H1 (cell line): ENCODE measurements around the gene DDX55. TPM values are rescaled to one million over a fixed set of nuclear protein-coding genes. Genes with fewer than 3 reads are reported as not detected.

ENCODE experiments used
- BACH1 ChIP-seq: IDR thresholded peaks from 2 replicates; pipeline ENCODE4 v1.6.1; 2012; ENCODE audit warnings: low read length, improper control_type of control experiment
- CBX5 ChIP-seq: fragments of 300-800, 300-1000 bp; sonication (generic); IDR thresholded peaks from 2 replicates; pipeline ENCODE4 v1.7.1; 2016; ENCODE audit warnings: antibody characterized with exemption, low read length, low read depth
- CHD7 ChIP-seq: fragments of 300-600 bp; sonication (generic); IDR thresholded peaks from 2 replicates; pipeline ENCODE4 v1.7.1; 2012; ENCODE audit warnings: low read length, moderate library complexity, mild to moderate bottlenecking, inconsistent platforms; ENCODE audit not compliant: insufficient replicate concordance
- EP300 ChIP-seq, 2 experiments: IDR thresholded peaks; 1 replicate in 1 of 2; 2 replicates in 1 of 2; pipeline ENCODE4 v1.6.1; 2011 to 2012; ENCODE audit warnings: low read depth in 2 of 2, low read length in 2 of 2, mild to moderate bottlenecking in 2 of 2, borderline replicate concordance in 1 of 2, inconsistent platforms in 1 of 2, moderate library complexity in 1 of 2
- FOSL1 ChIP-seq: IDR thresholded peaks from 2 replicates; pipeline ENCODE4 v1.6.1; 2011; ENCODE audit warnings: mild to moderate bottlenecking, low read depth, low read length, moderate library complexity; ENCODE audit not compliant: insufficient read depth
- GTF2F1 ChIP-seq: IDR thresholded peaks from 2 replicates; pipeline ENCODE4 v1.6.1; 2012; ENCODE audit warnings: low read depth, low read length, improper control_type of control experiment, borderline replicate concordance
- JUND ChIP-seq: IDR thresholded peaks from 2 replicates; pipeline ENCODE4 v1.6.1; 2011; ENCODE audit warnings: mild to moderate bottlenecking, improper control_type of control experiment, low read length
- NRF1 ChIP-seq: IDR thresholded peaks from 2 replicates; pipeline ENCODE4 v1.6.1; 2011; ENCODE audit warnings: mild to moderate bottlenecking, low read depth, low read length, improper control_type of control experiment
- PHF8 ChIP-seq: fragments of 200-600 bp; sonication (generic); conservative IDR thresholded peaks from 2 replicates; pipeline ENCODE4 v1.7.1; 2012; ENCODE audit warnings: low read depth, mild to moderate bottlenecking, inconsistent platforms, low read length, moderate library complexity
- POU5F1 ChIP-seq: IDR thresholded peaks from 2 replicates; pipeline ENCODE4 v1.6.1; 2011; ENCODE audit warnings: low read depth, mild to moderate bottlenecking, low read length, moderate library complexity
- TBP ChIP-seq: IDR thresholded peaks from 2 replicates; pipeline ENCODE4 v1.6.1; 2011; ENCODE audit warnings: low read depth, low read length, improper control_type of control experiment
- polyA plus RNA-seq, 7 experiments: library from polyadenylated mRNA; depleted of rRNA in 3 of 7; stranded (reverse) in 5 of 7; unstranded in 2 of 7; fragments of >200 nt in 5 of 7; fragments of 200-250 nt in 2 of 7; gene quantifications; 1 replicate in 5 of 7; 2 replicates in 1 of 7; 4 replicates in 1 of 7; pipeline versions ENCODE4 v1.2.1 to v1.2.3, GENCODE V29; 2011 to 2013; ENCODE audit warnings: missing spikeins in 2 of 7, mixed read lengths in 2 of 7
- total RNA-seq: library from RNA; stranded (reverse); fragmentation: NEBNext Ultra II Directional; extraction: Animal tissue kit (Norgen Biotek cat#: 25700); gene quantifications from 2 replicates; pipeline ENCODE4 v1.2.1, GENCODE V29; 2021
- TF ChIP-seq, protein P1 (sequence below): IDR thresholded peaks from 2 replicates; pipeline ENCODE4 v1.6.1; 2011; ENCODE audit warnings: low read depth, mild to moderate bottlenecking, low read length; ENCODE audit not compliant: insufficient read depth

The DDX55 gene
- total and polyA plus RNA-seq, 2 of the 8 experiments (the other 6 are each of a cell fraction or from before 2014, with no cell fraction given): 25.8 to 37.7 TPM

- TF ChIP-seq CHD7 (no peak), CBX5 (no peak), POU5F1 (no peak), NRF1 (no peak), JUND (no peak), GTF2F1 (no peak), TBP (no peak), BACH1 (no peak), EP300 (IDR thresholded peaks at IDR 0.05; ENCODE audit: borderline replicate concordance in 1 of 2, low read depth in 2 of 2, low read length in 2 of 2) (no peak), FOSL1 (no peak), PHF8 (no peak)
- TF ChIP-seq, protein P1, sequence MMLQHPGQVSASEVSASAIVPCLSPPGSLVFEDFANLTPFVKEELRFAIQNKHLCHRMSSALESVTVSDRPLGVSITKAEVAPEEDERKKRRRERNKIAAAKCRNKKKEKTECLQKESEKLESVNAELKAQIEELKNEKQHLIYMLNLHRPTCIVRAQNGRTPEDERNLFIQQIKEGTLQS: no peak
Observed at GRCh38 chr12:123599310-123599709, 2.6 kb upstream of the DDX55 start (continued).
